SHP77 (cell line): Measurements from ENCODE around the gene ZFYVE28.

ENCODE experiments used
- DNase-seq, 2 experiments: peaks; one replicate each; lab custom pipeline; 2025; lab: John Stamatoyannopoulos, UW

The ZFYVE28 gene

GRCh38 chr4:2368746-2369437 is 49.6 kb downstream of the ZFYVE28 start:
- DNase-seq, result no peak

- DNase-seq, result no peak
Observed at GRCh38 chr4:2367626-2368025, 50.8 kb downstream of the ZFYVE28 start.

- no peak for DNase-seq
Observed at GRCh38 chr4:2366252-2367192, 51.9 kb downstream of the ZFYVE28 start.

- no peak for DNase-seq
Observed at GRCh38 chr4:2365913-2366210, 52.6 kb downstream of the ZFYVE28 start.

GRCh38 chr4:2365054-2365912 is 53.2 kb downstream of the ZFYVE28 start:
- no peak for DNase-seq

GRCh38 chr4:2364654-2365053 is 53.8 kb downstream of the ZFYVE28 start:
- no peak for DNase-seq

GRCh38 chr4:2363951-2364653 is 54.3 kb downstream of the ZFYVE28 start:
- no peak for DNase-seq

- no peak for DNase-seq
Observed at GRCh38 chr4:2363056-2363721, 55.3 kb downstream of the ZFYVE28 start.

GRCh38 chr4:2362266-2363055 is 56.0 kb downstream of the ZFYVE28 start:
- DNase-seq, result no peak

- no peak for DNase-seq
Observed at GRCh38 chr4:2361366-2362265, 56.8 kb downstream of the ZFYVE28 start.

GRCh38 chr4:2360396-2360730 is 58.1 kb downstream of the ZFYVE28 start:
- no peak for DNase-seq

GRCh38 chr4:2359591-2360395 is 58.7 kb downstream of the ZFYVE28 start:
- DNase-seq, result no peak

GRCh38 chr4:2357821-2358745 is 60.4 kb downstream of the ZFYVE28 start:
- no peak for DNase-seq

- DNase-seq, result no peak
Observed at GRCh38 chr4:2356123-2357069, 62.0 kb downstream of the ZFYVE28 start.

GRCh38 chr4:2354760-2355159 is 63.7 kb downstream of the ZFYVE28 start:
- DNase-seq, result no peak

- no peak for DNase-seq
Observed at GRCh38 chr4:2354118-2354517, 64.3 kb downstream of the ZFYVE28 start.
